ENCODE data around the gene SLC16A3.

SLC16A3 gene

GRCh38 chr17:82269882-82270500, 41.1 kb downstream of the SLC16A3 start:
- no peak for DNase-seq

GRCh38 chr17:82270651-82271050, 41.8 kb downstream of the SLC16A3 start:
- no peak for DNase-seq

GRCh38 chr17:82271401-82271800, 42.6 kb downstream of the SLC16A3 start:
- DNase-seq = no peak

- peak; percentile 40 for DNase-seq
Observed at GRCh38 chr17:82272495-82273326, 43.9 kb downstream of the SLC16A3 start.

GRCh38 chr17:82273327-82274133, 44.7 kb downstream of the SLC16A3 start, which contains the start of gene CSNK1D:
Gene CSNK1D (minus strand): TSS chr17:82273700. CDS start chr17:82273381, 319 bp downstream.
- DNase-seq = peak; percentile 91

GRCh38 chr17:82274134-82275020, 45.5 kb downstream of the SLC16A3 start:
- DNase-seq = no peak

GRCh38 chr17:82275326-82275725, 46.5 kb downstream of the SLC16A3 start:
- no peak for DNase-seq

GRCh38 chr17:82276938-82277337, 48.1 kb downstream of the SLC16A3 start:
- no peak for DNase-seq

GRCh38 chr17:82277851-82278250, 49.0 kb downstream of the SLC16A3 start:
- no peak for DNase-seq

GRCh38 chr17:82278308-82278707, 49.5 kb downstream of the SLC16A3 start:
- DNase-seq = no peak

GRCh38 chr17:82278786-82279391, 50.0 kb downstream of the SLC16A3 start:
- DNase-seq = no peak

- DNase-seq = no peak
Observed at GRCh38 chr17:82280537-82280936, 51.7 kb downstream of the SLC16A3 start.

GRCh38 chr17:82281076-82281475, 52.2 kb downstream of the SLC16A3 start:
- no peak for DNase-seq

GRCh38 chr17:82281502-82282238, 52.8 kb downstream of the SLC16A3 start:
- DNase-seq = peak; percentile 66

GRCh38 chr17:82282239-82283207, 53.7 kb downstream of the SLC16A3 start:
- no peak for DNase-seq

GRCh38 chr17:82283208-82283749, 54.4 kb downstream of the SLC16A3 start:
- DNase-seq = peak; percentile 91

GRCh38 chr17:82285141-82285540, 56.3 kb downstream of the SLC16A3 start:
- no peak for DNase-seq

- no peak for DNase-seq
Observed at GRCh38 chr17:82287013-82287867, 58.4 kb downstream of the SLC16A3 start.

All from RPMI8226 (cell line).